GM15510 (cell line): ENCODE measurements around the gene FOXJ1.
A peak's percentile ranks its signal among the peaks of the same experiment; 100 is the strongest.

ENCODE experiments used
- POLR2A ChIP-seq: IDR thresholded peaks from 3 replicates; pipeline ENCODE4 v1.6.1; 2011; ENCODE audit warnings: borderline replicate concordance; ENCODE audit not compliant: insufficient read length; ENCODE audit errors: extremely low read depth

Gene FOXJ1

DNA sequence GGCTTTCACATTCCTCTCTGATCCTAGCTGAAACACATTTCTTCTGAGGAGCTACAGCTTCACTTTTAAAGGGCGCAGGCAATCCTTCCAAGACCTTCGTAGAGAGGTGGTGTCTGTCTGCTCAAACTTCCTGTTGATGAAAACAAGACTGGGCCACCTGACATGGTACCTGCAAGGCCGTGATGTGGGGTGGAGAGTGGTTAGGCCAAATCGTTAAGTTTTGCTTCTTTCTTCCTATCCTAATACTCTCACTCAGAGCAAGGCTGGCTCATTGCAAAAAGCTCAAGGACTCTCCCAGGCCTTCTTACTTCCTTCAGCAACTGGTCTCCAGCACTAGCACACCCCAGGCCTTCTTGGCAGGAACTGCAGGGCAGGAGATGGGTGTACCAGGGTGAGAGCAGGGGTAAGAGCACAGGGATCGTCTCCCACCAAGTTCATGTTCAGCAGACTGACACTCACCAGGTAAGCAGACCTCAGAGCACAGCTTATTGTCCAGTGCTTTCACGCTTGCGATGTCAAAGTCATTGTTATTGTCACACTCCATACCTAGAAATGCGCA is 10.9 kb upstream of the FOXJ1 start:
- no peak for TF ChIP-seq POLR2A

GRCh38 chr17:76150712-76151622 is 9.9 kb upstream of the FOXJ1 start:
- TF ChIP-seq POLR2A = no peak

GRCh38 chr17:76149214-76149613 is 8.2 kb upstream of the FOXJ1 start:
- TF ChIP-seq POLR2A = no peak

- no peak for TF ChIP-seq POLR2A
Measured at GRCh38 chr17:76148015-76148326, 6.9 kb upstream of the FOXJ1 start.

- no peak for TF ChIP-seq POLR2A
Measured at GRCh38 chr17:76147211-76148014, 6.4 kb upstream of the FOXJ1 start.

DNA sequence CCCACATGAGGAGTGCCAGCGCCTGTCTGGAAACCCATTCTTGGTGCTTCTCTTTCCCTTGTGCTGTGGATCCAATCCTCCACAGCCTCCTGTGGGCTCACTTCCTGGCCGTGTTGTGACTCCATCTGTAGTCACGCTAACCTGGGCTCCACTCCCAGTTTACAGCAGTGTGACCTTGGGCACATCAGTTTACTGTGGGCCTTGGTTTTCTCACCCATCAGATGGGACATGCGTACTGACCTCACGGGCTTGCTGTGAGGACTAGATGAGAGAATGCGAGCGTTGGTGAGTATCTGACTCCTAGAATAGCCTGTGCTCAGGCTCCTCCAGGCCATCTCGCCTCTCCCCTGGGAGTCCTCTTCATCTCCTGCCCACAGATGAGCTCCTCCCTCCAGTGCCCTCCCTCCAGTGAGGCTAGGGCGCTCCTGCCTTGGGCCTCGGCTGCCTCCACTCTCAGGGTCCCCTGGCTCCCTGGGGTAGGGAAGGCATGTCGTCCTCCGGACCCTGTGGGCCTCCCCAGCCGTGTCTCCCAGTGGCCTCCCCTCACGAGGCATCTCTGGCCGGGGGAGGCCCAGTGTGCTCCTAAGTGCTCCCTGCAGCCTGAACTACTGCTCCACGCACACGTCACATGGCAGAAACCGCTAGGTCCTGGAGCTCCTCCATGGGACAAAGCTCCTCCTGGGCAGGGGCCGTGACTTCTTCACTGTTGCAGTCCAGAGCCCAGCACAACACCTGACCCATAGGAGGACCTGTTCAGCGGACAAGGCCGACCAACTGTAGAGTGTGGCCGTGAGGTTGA is 5.2 kb upstream of the FOXJ1 start:
- no peak for TF ChIP-seq POLR2A

GRCh38 chr17:76145231-76146052 is 4.4 kb upstream of the FOXJ1 start:
- TF ChIP-seq POLR2A = peak; percentile 15

- TF ChIP-seq POLR2A = no peak
Measured at GRCh38 chr17:76142585-76143041, 1.6 kb upstream of the FOXJ1 start.

DNA sequence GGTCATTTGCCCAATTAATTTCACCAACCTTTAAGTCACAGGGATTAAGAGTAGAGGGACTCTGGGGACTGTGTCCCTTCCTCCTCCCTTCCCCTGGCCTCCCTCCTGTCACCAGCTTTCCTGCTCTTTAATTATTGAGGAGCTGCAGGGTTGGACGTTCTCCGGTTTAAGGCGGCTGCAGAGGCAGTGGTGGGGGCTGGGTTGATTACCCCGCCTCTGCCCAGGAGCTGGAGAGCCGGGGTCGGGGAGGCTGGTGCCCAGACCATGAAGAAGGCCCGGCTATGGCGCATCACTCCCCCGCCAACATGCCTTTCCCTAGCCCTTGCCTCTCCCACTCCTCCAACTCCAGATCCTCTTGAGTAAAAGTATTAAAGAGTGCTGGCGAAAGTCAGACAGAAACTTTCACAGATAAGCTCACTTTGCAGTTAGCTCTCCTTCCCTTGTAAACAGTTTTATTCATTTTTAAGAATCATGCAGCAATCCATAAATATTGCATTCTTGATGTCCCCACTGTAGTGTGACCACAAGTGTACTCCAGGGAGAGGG is 1.1 kb upstream of the FOXJ1 start:
- TF ChIP-seq POLR2A = no peak

DNA sequence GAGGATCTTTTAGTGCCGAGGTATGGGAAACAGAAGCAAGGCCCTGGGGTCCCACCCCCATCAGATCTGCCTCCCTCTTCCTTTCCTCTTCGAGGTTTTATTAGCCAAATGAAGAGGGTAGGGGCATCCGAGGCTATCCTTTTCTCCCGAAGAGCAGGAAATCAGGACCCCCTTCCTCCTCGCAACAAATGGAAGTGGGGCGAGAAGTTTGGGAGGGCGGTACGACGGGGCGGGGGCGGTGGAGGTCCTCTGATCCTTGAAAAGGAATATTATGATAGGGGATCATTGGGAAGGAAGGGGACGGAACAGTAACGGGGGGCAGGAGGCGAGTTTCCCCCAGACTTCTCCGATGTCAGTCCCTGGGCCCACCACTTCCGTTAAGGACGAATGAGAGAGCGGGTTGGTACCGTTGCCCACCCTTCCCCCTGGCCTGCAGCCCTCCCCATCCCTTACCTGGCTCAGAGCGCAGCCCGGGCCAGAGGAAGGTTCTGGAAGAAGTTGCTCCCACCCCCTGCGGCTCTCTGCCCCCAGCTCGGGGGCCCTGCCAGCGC is 309 bp downstream of the FOXJ1 start:
- TF ChIP-seq POLR2A = no peak

GRCh38 chr17:76139801-76140660 is 1.0 kb downstream of the FOXJ1 start:
- TF ChIP-seq POLR2A = no peak
